Smooth muscle cell (in vitro differentiated cells): Measurements from ENCODE around the gene IL9R. TPM values are rescaled to one million over a fixed set of nuclear protein-coding genes. Genes with fewer than 3 reads are reported as not detected.
"Not testable (repeated sequence)": the region's sequence is repeated elsewhere in the genome, so short reads cannot be mapped to it uniquely, and the experiment has no call there.

ENCODE experiments used
- DNase-seq: peaks from one replicate; lab custom pipeline; 2025; ENCODE audit not compliant: unreplicated experiment; lab: John Stamatoyannopoulos, UW
- H2AFZ ChIP-seq: fragments of 200-600 bp; sonication (generic); 2 replicates; pipeline ENCODE4 v1.6.0; 2016; ENCODE audit warnings: antibody characterized with exemption, low read depth, mild to moderate bottlenecking
- H3F3A ChIP-seq: fragments of 200-600 bp; sonication (generic); 2 replicates; pipeline ENCODE4 v1.6.0; 2017; ENCODE audit warnings: antibody characterized with exemption, low read depth
- H3K27ac ChIP-seq: fragments of 200-600 bp; sonication (generic); 2 replicates; pipeline ENCODE4 v1.5.1; 2016; ENCODE audit warnings: low read depth, mild to moderate bottlenecking
- H3K27me3 ChIP-seq: fragments of 200-600 bp; sonication (generic); 2 replicates; pipeline ENCODE4 v1.6.1; 2016; ENCODE audit warnings: low read depth, mild to moderate bottlenecking
- H3K36me3 ChIP-seq: fragments of 200-600 bp; sonication (generic); 2 replicates; pipeline ENCODE4 v1.5.1; 2016; ENCODE audit warnings: low read depth
- H3K4me1 ChIP-seq: fragments of 200-600 bp; sonication (generic); 2 replicates; pipeline ENCODE4 v1.5.1; 2016; ENCODE audit warnings: low read depth
- H3K4me2 ChIP-seq: fragments of 200-600 bp; sonication (generic); 2 replicates; pipeline ENCODE4 v1.6.0; 2016; ENCODE audit warnings: mild to moderate bottlenecking
- H3K4me3 ChIP-seq: fragments of 200-600 bp; sonication (generic); 2 replicates; pipeline ENCODE4 v1.5.1; 2016; ENCODE audit warnings: mild to moderate bottlenecking
- H3K79me2 ChIP-seq: fragments of 200-600 bp; sonication (generic); 2 replicates; pipeline ENCODE4 v1.6.0; 2016; ENCODE audit warnings: low read depth, mild to moderate bottlenecking
- H3K9ac ChIP-seq: fragments of 200-600 bp; sonication (generic); 2 replicates; pipeline ENCODE4 v1.6.0; 2016; ENCODE audit warnings: low read depth
- H3K9me3 ChIP-seq: fragments of 200-600 bp; sonication (generic); replicated peaks from 2 replicates; pipeline ENCODE4 v1.5.1; 2016; ENCODE audit warnings: low read depth
- H4K20me1 ChIP-seq: fragments of 200-600 bp; sonication (generic); 2 replicates; pipeline ENCODE4 v1.6.0; 2016; ENCODE audit warnings: low read depth
- WGBS: methylation state at CpG from one replicate; pipeline ENCODE4 v1.1.7; 2016; ENCODE audit warnings: low lambda C conversion rate; 5-methylcytosine and 5-hydroxymethylcytosine counted together
- polyA plus RNA-seq: library from polyadenylated mRNA; unstranded; fragments of >200 nt; fragmentation: Nextera tagmentation; extraction: Ambion mirVana; gene quantifications from 2 replicates; pipeline ENCODE4 v1.2.1, GENCODE V29; 2016
- total RNA-seq: library from RNA; depleted of rRNA; stranded (reverse); fragments of >200 nt; gene quantifications from 2 replicates; pipeline ENCODE4 v1.2.3, GENCODE V29; 2014
- TF ChIP-seq, protein P1 (sequence below): fragments of 200-600 bp; sonication (generic); IDR thresholded peaks from 2 replicates; pipeline ENCODE4 v1.5.1; 2017; ENCODE audit warnings: borderline replicate concordance, mild to moderate bottlenecking, antibody characterized with exemption; ENCODE audit not compliant: insufficient read depth, poor library complexity, severe bottlenecking

The IL9R gene
- total and polyA plus RNA-seq, 2 experiments from 2014 or later = 0.13 TPM; not detected in 1

GRCh38 chrX:155968326-155968661 is 29.2 kb upstream of the IL9R start:
- Histone ChIP-seq H4K20me1 (no peaks in the 10 kb centered on the region), H3K4me2 (no peak overlapping the region), H3K4me3 (no peak overlapping the region), H3K27ac (no peak overlapping the region), H3K4me1 (no peaks in the 10 kb centered on the region), H3K36me3 (no peaks in the 10 kb centered on the region), H2AFZ (no peak overlapping the region), H3F3A (no peaks in the 10 kb centered on the region), H3K27me3 (no peaks in the 10 kb centered on the region), H3K9me3 (no peaks in the 10 kb centered on the region), H3K79me2 (no peaks in the 10 kb centered on the region), H3K9ac (no peak overlapping the region)
- TF ChIP-seq, protein P1, sequence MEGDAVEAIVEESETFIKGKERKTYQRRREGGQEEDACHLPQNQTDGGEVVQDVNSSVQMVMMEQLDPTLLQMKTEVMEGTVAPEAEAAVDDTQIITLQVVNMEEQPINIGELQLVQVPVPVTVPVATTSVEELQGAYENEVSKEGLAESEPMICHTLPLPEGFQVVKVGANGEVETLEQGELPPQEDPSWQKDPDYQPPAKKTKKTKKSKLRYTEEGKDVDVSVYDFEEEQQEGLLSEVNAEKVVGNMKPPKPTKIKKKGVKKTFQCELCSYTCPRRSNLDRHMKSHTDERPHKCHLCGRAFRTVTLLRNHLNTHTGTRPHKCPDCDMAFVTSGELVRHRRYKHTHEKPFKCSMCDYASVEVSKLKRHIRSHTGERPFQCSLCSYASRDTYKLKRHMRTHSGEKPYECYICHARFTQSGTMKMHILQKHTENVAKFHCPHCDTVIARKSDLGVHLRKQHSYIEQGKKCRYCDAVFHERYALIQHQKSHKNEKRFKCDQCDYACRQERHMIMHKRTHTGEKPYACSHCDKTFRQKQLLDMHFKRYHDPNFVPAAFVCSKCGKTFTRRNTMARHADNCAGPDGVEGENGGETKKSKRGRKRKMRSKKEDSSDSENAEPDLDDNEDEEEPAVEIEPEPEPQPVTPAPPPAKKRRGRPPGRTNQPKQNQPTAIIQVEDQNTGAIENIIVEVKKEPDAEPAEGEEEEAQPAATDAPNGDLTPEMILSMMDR = no peak
- no peak for DNase-seq
- WGBS = 58% methylated on average over 1 of the region's 1 CpG

GRCh38 chrX:155968791-155969190 is 28.7 kb upstream of the IL9R start:
- no peaks in the 10 kb centered on the region for H3K9me3 ChIP-seq
- H3K79me2 ChIP-seq = no peaks in the 10 kb centered on the region
- no peak overlapping the region for H3K4me2 ChIP-seq
- no peaks in the 10 kb centered on the region for H3K4me1 ChIP-seq
- H3K9ac ChIP-seq = no peak overlapping the region
- H3K4me3 ChIP-seq = no peak overlapping the region
- no peaks in the 10 kb centered on the region for H3K36me3 ChIP-seq
- 61% methylated on average over 5 of the region's 5 CpGs for WGBS
- no peak overlapping the region for H2AFZ ChIP-seq
- no peaks in the 10 kb centered on the region for H3K27me3 ChIP-seq
- H4K20me1 ChIP-seq = no peaks in the 10 kb centered on the region
- no peaks in the 10 kb centered on the region for H3F3A ChIP-seq
- TF ChIP-seq, protein P1 = no peak
- no peak overlapping the region for H3K27ac ChIP-seq
- no peak for DNase-seq

DNA sequence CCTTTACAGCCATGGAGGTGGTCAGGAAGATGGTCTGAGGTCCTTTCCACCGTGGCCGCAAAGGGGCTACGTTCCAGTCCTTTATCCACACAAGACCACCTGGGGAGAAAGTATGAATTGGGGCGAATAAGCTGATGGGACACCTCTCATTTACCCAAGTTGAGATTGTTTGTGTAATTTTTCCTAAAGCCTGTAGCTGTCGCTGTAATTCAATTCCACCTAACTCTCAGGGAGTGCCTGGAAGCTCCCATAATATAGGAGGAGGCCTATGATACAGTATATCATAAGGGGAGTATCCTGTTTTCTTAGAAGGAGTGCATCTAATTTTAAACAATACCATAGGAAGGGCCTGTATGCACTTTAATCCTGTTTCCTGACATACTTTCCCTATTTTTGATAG is 25.8 kb upstream of the IL9R start:
- not testable (repeated sequence) for H3F3A ChIP-seq, H2AFZ ChIP-seq, H3K4me2 ChIP-seq, H3K27ac ChIP-seq, H3K4me3 ChIP-seq, H3K9ac ChIP-seq, H3K9me3 ChIP-seq, H4K20me1 ChIP-seq, DNase-seq, H3K36me3 ChIP-seq, H3K79me2 ChIP-seq, H3K27me3 ChIP-seq, H3K4me1 ChIP-seq
- 52% methylated on average over 5 of the region's 5 CpGs for WGBS

DNA sequence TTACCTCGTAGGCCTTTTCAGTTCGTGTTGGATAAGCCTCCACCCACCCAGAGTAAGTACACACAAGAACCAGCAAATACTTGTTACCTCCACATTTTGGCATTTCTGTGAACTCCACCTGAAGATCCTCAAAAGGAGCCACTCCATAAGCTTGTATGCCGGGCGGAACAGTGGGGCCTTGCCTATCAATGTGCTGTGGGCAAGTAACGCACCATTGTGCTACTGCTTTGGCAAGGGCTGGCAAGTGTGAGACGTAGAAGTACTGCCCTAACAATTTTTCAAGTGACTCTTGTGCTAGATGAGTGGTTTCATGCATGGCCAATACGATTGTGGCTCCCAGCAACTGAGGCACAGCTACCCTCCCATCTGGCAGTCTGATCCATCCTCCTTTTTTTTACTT is 25.3 kb upstream of the IL9R start:
- 78% methylated on average over 7 of the region's 7 CpGs for WGBS
- not testable (repeated sequence) for DNase-seq, H3K27me3 ChIP-seq, H3K79me2 ChIP-seq, H2AFZ ChIP-seq, H3K9me3 ChIP-seq, H3K9ac ChIP-seq, H3K36me3 ChIP-seq, H3K27ac ChIP-seq, H4K20me1 ChIP-seq, H3K4me3 ChIP-seq, H3K4me1 ChIP-seq, H3K4me2 ChIP-seq, H3F3A ChIP-seq

GRCh38 chrX:155983326-155983725 is 14.2 kb upstream of the IL9R start:
- Histone ChIP-seq H3K79me2 (no peaks in the 10 kb centered on the region), H3F3A (no peaks in the 10 kb centered on the region), H3K36me3 (no peaks in the 10 kb centered on the region), H3K4me1 (no peaks in the 10 kb centered on the region), H3K9ac (no peak overlapping the region), H3K4me2 (no peak overlapping the region), H2AFZ (no peak overlapping the region), H4K20me1 (no peaks in the 10 kb centered on the region), H3K27me3 (no peaks in the 10 kb centered on the region), H3K9me3 (peaks cover 4% of the 10 kb centered on the region), H3K27ac (no peak overlapping the region), H3K4me3 (no peak overlapping the region)
- TF ChIP-seq, protein P1 = no peak
- DNase-seq = no peak
- WGBS = 80% methylated on average over 2 of the region's 2 CpGs
